LNCAP (cell line): Measurements from ENCODE around the gene SCP2D1.

Experiments used
- CTCF ChIP-seq: fragments of 450-650 bp; IDR thresholded peaks from 2 replicates; pipeline ENCODE4 v1.5.1; 2017; ENCODE audit warnings: mild to moderate bottlenecking

SCP2D1 gene

DNA sequence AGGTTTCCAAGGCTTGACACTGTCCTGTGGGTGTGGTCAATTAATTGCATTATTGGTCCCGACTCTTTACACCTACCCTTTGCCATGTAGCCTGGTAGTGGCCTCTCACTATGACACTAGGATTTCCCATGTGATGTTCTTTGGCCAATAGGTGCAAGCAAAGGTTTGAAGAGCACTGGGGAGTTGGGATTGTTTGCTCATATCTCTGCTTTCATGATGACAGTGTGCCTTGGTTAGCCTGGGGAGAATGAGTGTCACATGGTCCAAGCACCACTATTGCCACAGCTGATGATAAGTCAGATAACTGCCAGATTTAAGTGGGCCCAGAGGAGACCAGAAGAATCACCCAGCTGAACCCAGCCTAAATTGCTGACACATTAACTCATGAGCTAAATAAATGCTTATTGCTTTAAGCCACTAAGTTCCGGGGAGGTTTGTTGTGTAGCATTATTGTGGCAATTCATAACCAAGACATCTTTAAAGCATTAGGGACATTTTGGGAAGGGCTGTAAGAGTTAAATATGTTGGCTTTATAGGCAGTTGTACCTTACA lies 17.2 kb upstream of the SCP2D1 start:
- TF ChIP-seq CTCF, result no peak

DNA sequence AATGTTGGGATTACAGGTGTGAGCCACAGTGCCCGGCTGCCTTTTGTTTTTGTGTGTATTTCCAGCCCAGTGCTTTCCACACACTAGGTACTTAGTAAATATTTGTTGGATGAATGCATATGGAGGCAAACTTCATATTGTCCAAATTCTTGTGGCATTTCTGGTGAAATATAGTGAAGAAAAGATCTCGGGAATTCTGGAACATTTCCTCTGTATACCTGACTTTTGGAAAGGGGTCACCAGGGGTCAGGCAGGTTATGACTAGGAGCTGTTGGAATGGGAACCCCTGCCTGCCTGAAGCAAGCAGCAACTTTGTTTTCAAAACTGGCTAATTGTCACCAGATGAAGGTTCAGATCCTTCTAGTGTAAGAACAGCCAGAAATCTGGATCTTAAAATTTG lies 12.1 kb upstream of the SCP2D1 start:
- TF ChIP-seq CTCF, result no peak

- TF ChIP-seq CTCF, result no peak
Observed at GRCh38 chr20:18802012-18802634, 11.5 kb upstream of the SCP2D1 start.

- TF ChIP-seq CTCF, result no peak
Observed at GRCh38 chr20:18805881-18806280, 7.7 kb upstream of the SCP2D1 start.

GRCh38 chr20:18808712-18809111 lies 4.9 kb upstream of the SCP2D1 start:
- TF ChIP-seq CTCF, result no peak

DNA sequence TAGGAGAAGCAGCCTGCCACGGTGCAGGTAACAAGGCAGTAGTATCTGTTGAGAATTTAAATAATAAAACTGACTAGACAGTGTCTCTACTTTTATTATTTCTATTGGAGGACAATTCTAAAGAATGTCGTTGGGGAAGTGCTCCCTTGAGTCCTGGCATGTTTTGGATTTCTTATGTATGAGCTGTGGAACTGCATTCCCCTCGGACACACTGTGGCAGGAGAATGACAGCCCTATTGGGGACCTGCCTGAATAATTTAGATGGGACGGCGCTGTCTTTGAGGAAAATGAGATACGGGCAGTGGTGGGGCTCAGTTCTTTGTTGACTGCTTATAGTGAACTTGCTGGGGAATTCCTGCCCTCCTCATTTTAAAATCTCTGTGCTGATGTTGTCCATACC lies 2.4 kb upstream of the SCP2D1 start:
- no peak for TF ChIP-seq CTCF

- no peak for TF ChIP-seq CTCF
Observed at GRCh38 chr20:18811904-18812303, 1.7 kb upstream of the SCP2D1 start.
